OCI-LY7 (cell line): ENCODE measurements around the gene RAPGEF6.

Source experiments
- CTCF ChIP-seq: fragments of 200-600 bp; sonication (generic); conservative IDR thresholded peaks from 2 replicates; pipeline ENCODE4 v1.5.1; 2014; ENCODE audit warnings: mild to moderate bottlenecking, antibody characterized with exemption, low read length, moderate library complexity, mixed read lengths
- EZH2phosphoT487 ChIP-seq: fragments of 200-600 bp; sonication (generic); IDR thresholded peaks from 2 replicates; pipeline ENCODE4 v1.6.1; 2018; ENCODE audit warnings: low read depth, borderline replicate concordance, mild to moderate bottlenecking, mixed run types, antibody characterized with exemption, low read length, moderate library complexity, mixed read lengths

GRCh38 chr5:131570757-131571156 is 64.3 kb downstream of the RAPGEF6 start:
- no peak for TF ChIP-seq CTCF
- no peak for TF ChIP-seq EZH2phosphoT487
